Measurements from ENCODE around the gene HPS4.

- TF ChIP-seq HMGXB4 (CRISPR knock-in tag; IDR thresholded peaks at IDR 0.05): no peak
- TF ChIP-seq NR2C2 (CRISPR knock-in tag; IDR thresholded peaks at IDR 0.05): no peak
- TF ChIP-seq FOXJ3 (CRISPR knock-in tag; IDR thresholded peaks at IDR 0.05; ENCODE audit: borderline replicate concordance): no peak
- TF ChIP-seq CTCF (IDR thresholded peaks at IDR 0.05): no peak
- no peak for TF ChIP-seq MAX (CRISPR knock-in tag; IDR thresholded peaks at IDR 0.05)
Measured at GRCh38 chr22:26527574-26528465, 44.2 kb upstream of the HPS4 start.

All from WTC11 (cell line).